Activated naive CD4-positive, alpha-beta T cell treated with anti-CD3 and anti-CD28 coated beads for 36 hours (primary cell): ENCODE measurements around the gene SLC18A2. TPM values are rescaled to one million over a fixed set of nuclear protein-coding genes. Genes with fewer than 3 reads are reported as not detected.

Experiments
- total RNA-seq, 2 experiments: library from RNA; stranded (reverse); gene quantifications; one replicate each; pipeline ENCODE4 v1.2.3, GENCODE V29; 2021

The SLC18A2 gene
- total RNA-seq, 2 experiments from 2014 or later = not detected

Other genes with a start within 250 kb of the SLC18A2 start
- under 1 TPM; 0.29 to 0.40 TPM for gene SHTN1, start 235.9 kb upstream of the SLC18A2 start, total RNA-seq
- not detected for gene VAX1, start 102.8 kb upstream of the SLC18A2 start, total RNA-seq
- not detected for gene KCNK18, start 43.6 kb upstream of the SLC18A2 start, total RNA-seq
- 10 to 100 TPM; 13.6 to 15.8 TPM for gene PDZD8, start 134.3 kb downstream of the SLC18A2 start, total RNA-seq